Measurements from ENCODE around the gene CROCC.

CROCC gene

DNA sequence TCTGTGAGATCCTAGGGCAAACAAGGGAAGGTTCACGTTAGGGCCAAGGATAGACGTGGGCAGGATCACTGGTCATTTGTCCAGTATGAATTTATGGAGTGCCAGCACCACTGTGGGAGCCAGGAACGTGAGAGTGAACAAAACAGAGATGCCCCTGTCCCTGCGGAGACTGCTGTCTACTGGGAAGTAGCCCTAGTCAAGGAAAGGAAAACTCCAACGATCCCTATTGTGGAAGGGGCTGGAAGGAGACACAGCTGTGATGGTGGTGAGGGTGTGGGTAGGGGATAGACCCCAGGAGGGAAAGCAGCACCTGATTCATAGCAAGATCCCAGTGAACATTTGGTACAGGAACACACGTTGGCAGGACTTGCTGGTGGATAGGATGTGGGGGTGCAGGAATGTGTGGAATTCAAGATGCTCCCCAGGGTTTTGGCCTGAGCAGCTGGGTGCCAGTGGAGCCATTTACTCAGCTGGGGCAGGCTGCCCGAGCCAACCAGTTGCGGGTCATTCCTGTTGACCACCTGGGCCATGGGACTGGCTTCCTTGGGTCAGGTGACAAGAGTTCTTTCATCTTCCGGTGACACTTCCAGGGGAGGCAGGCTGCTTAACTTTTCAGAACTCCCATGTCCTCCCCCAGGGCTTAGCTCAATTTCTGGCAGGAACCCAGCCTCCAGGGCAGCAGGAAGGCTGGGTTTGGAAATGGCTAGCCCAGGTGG is 91.2 kb downstream of the CROCC start:
- no peak for DNase-seq (ENCODE audit: low spot score)

DNA sequence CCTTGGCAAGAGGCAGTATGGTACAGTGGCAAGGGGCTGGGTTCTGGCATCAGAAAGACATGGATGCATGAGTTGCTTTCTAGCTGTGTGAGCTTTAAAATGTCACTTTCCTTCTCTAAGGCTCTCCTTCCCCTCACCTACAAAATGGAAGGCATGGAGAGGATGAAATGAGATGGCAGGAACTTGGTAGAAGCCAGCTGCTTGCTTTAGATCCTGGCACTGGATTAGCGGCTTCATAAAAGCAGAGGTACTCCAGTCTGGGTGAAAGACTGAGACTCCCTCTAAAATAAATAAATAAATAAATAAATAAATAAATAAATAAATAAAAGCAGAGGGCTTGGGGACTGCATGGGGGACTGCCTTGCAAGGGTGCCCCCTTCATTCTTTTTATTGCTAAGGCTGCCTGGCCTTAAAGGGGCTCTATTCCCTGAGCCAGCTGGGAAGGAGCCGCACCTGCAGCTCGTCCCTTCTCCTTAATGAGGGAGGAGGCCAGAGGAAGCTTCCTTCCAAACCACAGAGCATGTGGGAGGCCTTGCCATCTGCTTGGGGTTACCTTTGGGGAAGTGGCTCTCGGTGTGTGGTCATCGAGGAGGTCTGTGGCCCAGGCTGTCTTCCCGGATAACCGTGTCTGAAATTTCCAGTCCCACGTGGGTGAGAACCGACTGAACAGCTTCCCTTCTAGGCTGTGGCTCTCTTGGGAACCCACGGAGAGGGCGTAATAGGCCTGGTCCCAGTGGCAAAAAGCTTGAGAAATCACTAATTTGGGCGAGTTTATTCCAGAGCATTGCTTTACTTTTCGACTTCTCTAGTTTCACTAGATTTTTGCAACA is 92.0 kb downstream of the CROCC start:
- peak; percentile 70 for DNase-seq (ENCODE audit: low spot score)

GRCh38 chr1:17014671-17015567 is 93.2 kb downstream of the CROCC start:
- DNase-seq (ENCODE audit: low spot score), result no peak

DNA sequence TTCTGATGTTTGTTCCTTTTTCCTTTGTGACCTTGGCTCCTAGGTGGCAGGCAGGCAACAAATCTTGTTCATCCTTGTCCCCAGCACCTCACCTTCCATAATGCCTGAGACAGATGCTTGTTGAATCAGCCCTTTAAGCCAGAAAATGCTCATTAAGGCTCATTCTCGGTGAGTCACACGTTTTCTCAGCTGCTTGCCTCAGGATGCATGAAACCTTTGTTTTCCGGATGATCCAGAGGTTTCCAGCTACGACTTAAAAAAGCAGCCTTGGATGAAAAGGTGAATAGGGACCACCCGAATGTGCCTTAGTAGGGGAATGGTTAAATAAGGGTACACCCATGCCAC is 94.6 kb downstream of the CROCC start:
- peak; percentile 69 for DNase-seq (ENCODE audit: low spot score)

DNA sequence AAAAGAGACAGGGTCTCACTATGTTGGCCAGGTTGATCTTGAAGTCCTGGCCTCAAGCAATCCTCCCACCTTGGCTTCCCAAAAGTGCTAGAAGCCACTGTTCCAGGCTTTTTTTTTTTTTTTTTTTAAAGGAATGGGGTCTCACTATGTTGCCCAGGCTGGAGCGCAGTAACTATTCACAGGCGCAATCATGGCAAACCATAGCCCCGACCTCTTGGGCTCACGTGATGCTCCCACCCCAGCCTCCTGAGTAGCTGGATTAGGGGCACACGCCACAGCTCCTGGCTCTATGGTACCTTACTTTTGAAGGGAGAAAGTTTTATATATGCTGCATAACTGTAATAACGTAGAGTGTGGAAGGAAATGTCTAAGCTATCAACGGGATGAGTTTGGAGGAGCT is 95.7 kb downstream of the CROCC start:
- no peak for DNase-seq (ENCODE audit: low spot score)

DNA sequence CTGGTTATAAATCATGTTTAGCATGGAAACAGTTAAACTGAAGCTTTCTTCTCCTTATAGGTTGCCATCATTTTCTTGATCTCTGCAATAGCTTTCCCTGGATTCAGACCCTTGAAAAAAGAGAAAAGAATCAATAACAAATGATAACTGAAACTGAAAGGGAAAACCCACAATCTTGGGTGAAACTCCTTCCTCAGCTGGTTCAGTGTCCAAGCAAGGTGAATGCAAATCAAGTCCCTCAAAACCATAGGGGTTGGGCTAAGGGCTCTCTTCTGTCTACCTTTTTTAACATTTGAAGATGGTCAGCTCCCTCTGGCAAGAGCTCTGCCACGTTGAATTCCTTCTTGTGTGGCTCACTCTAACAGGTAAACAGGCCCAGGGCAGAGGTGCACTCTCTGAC is 97.1 kb downstream of the CROCC start:
- no peak for DNase-seq (ENCODE audit: low spot score)

GRCh38 chr1:17020502-17020901 is 98.8 kb downstream of the CROCC start:
- DNase-seq (ENCODE audit: low spot score), result no peak

- DNase-seq (ENCODE audit: low spot score), result no peak
Measured at GRCh38 chr1:17021896-17022295, 100.2 kb downstream of the CROCC start.
